Stimulated activated CD4-positive, alpha-beta T cell treated with anti-CD3 and anti-CD28 coated beads, Interleukin-4, amount 100 ng/mL, for 24 hours (primary cell): ENCODE data around the gene GPR101.
"Not testable (repeated sequence)": the region's sequence is repeated elsewhere in the genome, so short reads cannot be mapped to it uniquely, and the experiment has no call there.

ENCODE experiments used
- DNase-seq: peaks from one replicate; pipeline ENCODE4 v3.0.0-alpha.2; 2020

GPR101 gene

DNA sequence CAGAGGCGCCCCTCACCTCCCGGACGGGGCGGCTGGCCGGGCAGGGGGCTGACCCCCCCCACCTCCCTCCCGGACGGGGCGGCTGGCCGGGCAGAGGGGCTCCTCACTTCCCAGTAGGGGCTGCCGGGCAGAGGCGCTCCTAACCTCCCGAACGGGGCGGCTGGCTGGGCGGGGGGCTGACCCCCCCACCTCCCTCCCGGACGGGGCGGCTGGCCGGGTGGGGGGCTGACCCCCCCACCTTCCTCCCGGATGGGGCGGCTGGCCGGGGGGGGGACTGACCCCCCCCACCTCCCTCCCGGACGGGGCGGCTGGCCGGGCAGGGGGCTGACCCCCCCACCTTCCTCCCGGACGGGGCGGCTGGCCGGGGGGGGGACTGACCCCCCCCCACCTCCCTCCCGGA, 33.6 kb downstream of the GPR101 start:
- not testable (repeated sequence) for DNase-seq

DNA sequence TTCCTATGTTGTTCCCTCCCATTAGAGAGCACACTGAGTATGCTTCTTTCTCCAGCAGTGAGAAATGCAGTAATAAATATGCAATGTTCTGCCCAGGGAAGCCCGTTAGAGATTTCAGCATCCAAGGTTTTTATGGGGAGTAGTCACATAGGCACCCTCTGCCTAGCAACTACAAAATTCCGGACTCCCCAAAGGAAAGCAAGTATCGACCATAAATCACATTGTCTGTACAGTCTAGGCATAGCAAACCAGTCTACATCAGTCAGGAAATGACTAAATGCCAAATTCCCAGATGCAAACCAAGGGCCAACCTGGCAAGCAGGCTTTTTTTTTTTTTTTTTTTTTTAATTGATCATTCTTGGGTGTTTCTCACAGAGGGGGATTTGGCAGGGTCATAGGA, 34.8 kb downstream of the GPR101 start:
- DNase-seq, result no peak
